H1 (cell line): ENCODE data around the gene AVP. TPM values are rescaled to one million over a fixed set of nuclear protein-coding genes. Genes with fewer than 3 reads are reported as not detected.

Experiments used
- CTBP2 ChIP-seq: IDR thresholded peaks from 2 replicates; pipeline ENCODE4 v1.7.0; 2011; ENCODE audit warnings: borderline replicate concordance, mild to moderate bottlenecking, moderate library complexity, mixed read lengths, low read length; ENCODE audit not compliant: insufficient read depth, insufficient read length
- SUZ12 ChIP-seq: fragments of 200-600 bp; sonication (generic); IDR thresholded peaks from 2 replicates; pipeline ENCODE4 v1.6.1; 2012; ENCODE audit warnings: mild to moderate bottlenecking, inconsistent platforms, low read length, moderate library complexity, mixed read lengths
- polyA plus RNA-seq, 7 experiments: library from polyadenylated mRNA; depleted of rRNA in 3 of 7; stranded (reverse) in 5 of 7; unstranded in 2 of 7; fragments of >200 nt in 5 of 7; fragments of 200-250 nt in 2 of 7; gene quantifications; 1 replicate in 5 of 7; 2 replicates in 1 of 7; 4 replicates in 1 of 7; pipeline versions ENCODE4 v1.2.1 to v1.2.3, GENCODE V29; 2011 to 2013; ENCODE audit warnings: missing spikeins in 2 of 7, mixed read lengths in 2 of 7
- total RNA-seq: library from RNA; stranded (reverse); fragmentation: NEBNext Ultra II Directional; extraction: Animal tissue kit (Norgen Biotek cat#: 25700); gene quantifications from 2 replicates; pipeline ENCODE4 v1.2.1, GENCODE V29; 2021
- TF ChIP-seq, protein P1 (sequence below): IDR thresholded peaks from 2 replicates; pipeline ENCODE4 v1.6.1; 2012; ENCODE audit warnings: low read length, inconsistent platforms
- TF ChIP-seq, protein P2 (sequence below), 3 experiments: IDR thresholded peaks; 1 replicate in 2 of 3; 2 replicates in 1 of 3; pipeline versions ENCODE4 v1.5.1 to v1.6.1; 2011; ENCODE audit warnings: low read length in 3 of 3, mild to moderate bottlenecking in 3 of 3, inconsistent platforms in 2 of 3, low read depth in 1 of 3, moderate library complexity in 1 of 3; ENCODE audit not compliant: insufficient read depth in 1 of 3; ENCODE audit errors: control extremely low read depth in 1 of 3

The AVP gene
- total and polyA plus RNA-seq, 2 of the 8 experiments (the other 6 are each of a cell fraction or from before 2014, with no cell fraction given): 0.18 TPM; not detected in 1

DNA sequence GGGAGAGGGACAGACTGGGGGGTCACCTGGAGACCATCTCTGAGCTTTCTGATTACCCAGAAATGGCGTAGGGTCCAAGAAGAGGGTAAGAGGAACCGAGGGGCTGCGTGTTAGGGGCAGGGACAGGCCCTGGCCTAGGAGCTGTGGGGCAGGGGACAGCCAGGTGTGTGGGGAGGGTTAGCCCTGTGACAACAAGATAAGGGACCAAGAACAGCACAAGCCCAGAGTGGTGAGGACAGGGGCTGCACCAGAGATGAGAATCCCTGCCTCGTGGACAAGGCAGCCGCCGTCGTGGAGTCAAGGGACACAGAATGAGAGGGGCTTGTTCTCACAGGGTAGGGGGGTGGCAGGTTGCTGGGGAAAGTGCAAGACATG, 449 bp upstream of the AVP start (continued):
- TF ChIP-seq, protein P1, sequence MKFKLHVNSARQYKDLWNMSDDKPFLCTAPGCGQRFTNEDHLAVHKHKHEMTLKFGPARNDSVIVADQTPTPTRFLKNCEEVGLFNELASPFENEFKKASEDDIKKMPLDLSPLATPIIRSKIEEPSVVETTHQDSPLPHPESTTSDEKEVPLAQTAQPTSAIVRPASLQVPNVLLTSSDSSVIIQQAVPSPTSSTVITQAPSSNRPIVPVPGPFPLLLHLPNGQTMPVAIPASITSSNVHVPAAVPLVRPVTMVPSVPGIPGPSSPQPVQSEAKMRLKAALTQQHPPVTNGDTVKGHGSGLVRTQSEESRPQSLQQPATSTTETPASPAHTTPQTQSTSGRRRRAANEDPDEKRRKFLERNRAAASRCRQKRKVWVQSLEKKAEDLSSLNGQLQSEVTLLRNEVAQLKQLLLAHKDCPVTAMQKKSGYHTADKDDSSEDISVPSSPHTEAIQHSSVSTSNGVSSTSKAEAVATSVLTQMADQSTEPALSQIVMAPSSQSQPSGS: no peak
- TF ChIP-seq, protein P2, sequence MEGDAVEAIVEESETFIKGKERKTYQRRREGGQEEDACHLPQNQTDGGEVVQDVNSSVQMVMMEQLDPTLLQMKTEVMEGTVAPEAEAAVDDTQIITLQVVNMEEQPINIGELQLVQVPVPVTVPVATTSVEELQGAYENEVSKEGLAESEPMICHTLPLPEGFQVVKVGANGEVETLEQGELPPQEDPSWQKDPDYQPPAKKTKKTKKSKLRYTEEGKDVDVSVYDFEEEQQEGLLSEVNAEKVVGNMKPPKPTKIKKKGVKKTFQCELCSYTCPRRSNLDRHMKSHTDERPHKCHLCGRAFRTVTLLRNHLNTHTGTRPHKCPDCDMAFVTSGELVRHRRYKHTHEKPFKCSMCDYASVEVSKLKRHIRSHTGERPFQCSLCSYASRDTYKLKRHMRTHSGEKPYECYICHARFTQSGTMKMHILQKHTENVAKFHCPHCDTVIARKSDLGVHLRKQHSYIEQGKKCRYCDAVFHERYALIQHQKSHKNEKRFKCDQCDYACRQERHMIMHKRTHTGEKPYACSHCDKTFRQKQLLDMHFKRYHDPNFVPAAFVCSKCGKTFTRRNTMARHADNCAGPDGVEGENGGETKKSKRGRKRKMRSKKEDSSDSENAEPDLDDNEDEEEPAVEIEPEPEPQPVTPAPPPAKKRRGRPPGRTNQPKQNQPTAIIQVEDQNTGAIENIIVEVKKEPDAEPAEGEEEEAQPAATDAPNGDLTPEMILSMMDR (IDR thresholded peaks at IDR 0.05; ENCODE audit: control extremely low read depth in 1 of 3, insufficient read depth in 1 of 3, low read depth in 1 of 3, low read length in 3 of 3): no peak
- no peak for TF ChIP-seq CTBP2
- no peak for TF ChIP-seq SUZ12
